K562 (cell line): ENCODE results near the gene TTLL9. TPM values are rescaled to one million over a fixed set of nuclear protein-coding genes. Genes with fewer than 3 reads are reported as not detected.
A peak's percentile ranks its signal among the peaks of the same experiment; 100 is the strongest.

ENCODE experiments used
- ARHGAP35 ChIP-seq: fragments of 450-650 bp; IDR thresholded peaks from 2 replicates; pipeline ENCODE4 v1.6.1; 2018; ENCODE audit not compliant: partially characterized antibody
- ATF1 ChIP-seq, 2 experiments: fragments of 450-650 bp in 1 of 2; IDR thresholded peaks; 2 replicates each; pipeline ENCODE4 v1.6.1; 2016; ENCODE audit warnings: missing compliant biosample characterization in 1 of 2, missing genetic modification characterization in 1 of 2
- BACH1 ChIP-seq: fragments of 200-800 bp; sonication (Bioruptor generic); IDR thresholded peaks from 2 replicates; pipeline ENCODE4 v1.6.1; 2016; ENCODE audit warnings: missing genetic modification characterization, missing compliant biosample characterization
- BCOR ChIP-seq: fragments of 450-650 bp; IDR thresholded peaks from 2 replicates; pipeline ENCODE4 v1.6.1; 2016
- CBX5 ChIP-seq: IDR thresholded peaks from 2 replicates; pipeline ENCODE4 v1.6.1; 2014; ENCODE audit warnings: low read depth, borderline replicate concordance
- CEBPB ChIP-seq: fragments of 450-650 bp; IDR thresholded peaks from 2 replicates; pipeline ENCODE4 v1.6.1; 2016; ENCODE audit warnings: missing genetic modification characterization, missing compliant biosample characterization
- EZH2 ChIP-seq: IDR thresholded peaks from 2 replicates; pipeline ENCODE4 v1.6.1; 2012; ENCODE audit warnings: low read depth, mild to moderate bottlenecking, inconsistent platforms, low read length, borderline replicate concordance
- FOXM1 ChIP-seq, 2 experiments: fragments of 450-650 bp in 1 of 2; sonication (generic) in 1 of 2; formaldehyde crosslinking in 1 of 2; IDR thresholded peaks; 2 replicates each; pipeline versions ENCODE4 v1.6.1 to v1.9.0; 2017 to 2022; ENCODE audit warnings: low read depth in 2 of 2, mild to moderate bottlenecking in 2 of 2, missing genetic modification reagents in 1 of 2, moderate library complexity in 1 of 2
- GTF2A2 ChIP-seq: IDR thresholded peaks from 2 replicates; pipeline ENCODE4 v1.6.1; 2016; ENCODE audit warnings: mild to moderate bottlenecking, missing genetic modification characterization, missing compliant biosample characterization
- HLTF ChIP-seq: fragments of 450-650 bp; IDR thresholded peaks from 2 replicates; pipeline ENCODE4 v1.6.1; 2016
- HMG20A ChIP-seq: fragments of 450-650 bp; formaldehyde crosslinking; conservative IDR thresholded peaks from 2 replicates; pipeline ENCODE4 v1.4.0; 2020; ENCODE audit warnings: mild to moderate bottlenecking, mixed read lengths
- KAT2B ChIP-seq: IDR thresholded peaks from one replicate; pipeline ENCODE4 v1.6.1; 2012; ENCODE audit warnings: low read depth, mild to moderate bottlenecking, control low read depth, inconsistent platforms, low read length, moderate library complexity
- KDM2B ChIP-seq: fragments of 250-450 bp; sonication (Bioruptor Pico); IDR thresholded peaks from 2 replicates; pipeline ENCODE4 v1.8.0; 2021; ENCODE audit warnings: mild to moderate bottlenecking, moderate library complexity
- NUFIP1 ChIP-seq: fragments of 450-650 bp; IDR thresholded peaks from 2 replicates; pipeline ENCODE4 v1.6.1; 2018; ENCODE audit not compliant: partially characterized antibody
- PTTG1 ChIP-seq: fragments of 450-650 bp; IDR thresholded peaks from 2 replicates; pipeline ENCODE4 v1.6.1; 2016; ENCODE audit warnings: low read depth, mild to moderate bottlenecking, missing genetic modification characterization, missing compliant biosample characterization
- RFX5 ChIP-seq: IDR thresholded peaks from 2 replicates; pipeline ENCODE4 v1.6.1; 2011; ENCODE audit warnings: low read depth, mild to moderate bottlenecking, improper control_type of control experiment, low read length
- RUNX1 ChIP-seq: sonication (generic); IDR thresholded peaks from 2 replicates; pipeline ENCODE4 v1.6.1; 2016; ENCODE audit warnings: antibody characterized with exemption, low read depth
- SAFB2 ChIP-seq: fragments of 200-400 bp; formaldehyde crosslinking; IDR thresholded peaks from 2 replicates; pipeline ENCODE4 v1.6.1; 2018; ENCODE audit warnings: borderline replicate concordance, low read length, low read depth, moderate library complexity; ENCODE audit not compliant: severe bottlenecking
- TCF7L2 ChIP-seq: fragments of 150-350 bp; IDR thresholded peaks from 2 replicates; pipeline ENCODE4 v1.6.1; 2016; ENCODE audit warnings: low read depth, mild to moderate bottlenecking, low read length, moderate library complexity
- TGIF2 ChIP-seq: sonication (generic); formaldehyde crosslinking; IDR thresholded peaks from 2 replicates; pipeline ENCODE4 v1.8.1; 2022; ENCODE audit warnings: mild to moderate bottlenecking, missing genetic modification reagents, moderate library complexity
- TRIM24 ChIP-seq, 2 experiments: fragments of 450-650 bp; IDR thresholded peaks; 2 replicates each; pipeline ENCODE4 v1.6.1; 2016
- ZBED1 ChIP-seq: IDR thresholded peaks from 2 replicates; pipeline ENCODE4 v1.6.1; 2014
- ZEB2 ChIP-seq: fragments of 450-650 bp; IDR thresholded peaks from 2 replicates; pipeline ENCODE4 v1.6.1; 2016
- ZNF584 ChIP-seq: fragments of 200-800 bp; sonication (Bioruptor generic); IDR thresholded peaks from 2 replicates; pipeline ENCODE4 v1.6.1; 2016; ENCODE audit warnings: low read depth, mild to moderate bottlenecking, missing genetic modification characterization, missing compliant biosample characterization
- ZNF695 ChIP-seq: fragments of 450-650 bp; formaldehyde crosslinking; IDR thresholded peaks from 2 replicates; pipeline ENCODE4 v1.4.0; 2020; ENCODE audit warnings: mild to moderate bottlenecking, moderate library complexity
- ZNF766 ChIP-seq: fragments of 200-800 bp; sonication (Bioruptor generic); conservative IDR thresholded peaks from 2 replicates; pipeline ENCODE4 v1.6.1; 2016; ENCODE audit warnings: missing genetic modification characterization, missing compliant biosample characterization
- polyA plus RNA-seq, 8 experiments: library from polyadenylated mRNA; depleted of rRNA in 4 of 8; stranded (reverse) in 5 of 8; unstranded in 3 of 8; fragments of >200 nt; fragmentation: Nextera tagmentation in 2 of 8; fragmentation: Illumina TruSeq in 1 of 8; extraction: Ambion mirVana in 2 of 8; extraction: Trizol in 1 of 8; gene quantifications; 2 replicates each; pipeline versions ENCODE4 v1.2.1 to v1.2.3, GENCODE V29; 2011 to 2014; ENCODE audit warnings: inconsistent platforms in 1 of 8, missing spikeins in 1 of 8
- total RNA-seq, 7 experiments: library from RNA; depleted of rRNA in 6 of 7; stranded (reverse); fragments of >200 nt in 6 of 7; fragmentation: Illumina TruSeq in 2 of 7; extraction: Trizol in 2 of 7; gene quantifications; 2 replicates each; pipeline versions ENCODE4 v1.2.1 to v1.2.3, GENCODE V29; 2011 to 2021; ENCODE audit warnings: low replicate concordance in 1 of 7
- TF ChIP-seq, protein P1 (sequence below): sonication (generic); formaldehyde crosslinking; IDR thresholded peaks from 2 replicates; pipeline ENCODE4 v1.8.0; 2023; ENCODE audit warnings: mild to moderate bottlenecking, missing genetic modification reagents
- TF ChIP-seq, protein P2 (sequence below): sonication (generic); formaldehyde crosslinking; IDR thresholded peaks from 2 replicates; pipeline ENCODE4 v1.8.0; 2022; ENCODE audit warnings: missing genetic modification reagents, mild to moderate bottlenecking, borderline replicate concordance
- TF ChIP-seq, protein P3 (sequence below): sonication (generic); formaldehyde crosslinking; IDR thresholded peaks from 2 replicates; pipeline ENCODE4 v1.8.0; 2022; ENCODE audit warnings: mild to moderate bottlenecking, missing genetic modification reagents

The TTLL9 gene
- total and polyA plus RNA-seq, 9 of the 15 experiments (the other 6 are each of a cell fraction or from before 2014, with no cell fraction given): 0.06 to 0.07 TPM; not detected in 7

DNA sequence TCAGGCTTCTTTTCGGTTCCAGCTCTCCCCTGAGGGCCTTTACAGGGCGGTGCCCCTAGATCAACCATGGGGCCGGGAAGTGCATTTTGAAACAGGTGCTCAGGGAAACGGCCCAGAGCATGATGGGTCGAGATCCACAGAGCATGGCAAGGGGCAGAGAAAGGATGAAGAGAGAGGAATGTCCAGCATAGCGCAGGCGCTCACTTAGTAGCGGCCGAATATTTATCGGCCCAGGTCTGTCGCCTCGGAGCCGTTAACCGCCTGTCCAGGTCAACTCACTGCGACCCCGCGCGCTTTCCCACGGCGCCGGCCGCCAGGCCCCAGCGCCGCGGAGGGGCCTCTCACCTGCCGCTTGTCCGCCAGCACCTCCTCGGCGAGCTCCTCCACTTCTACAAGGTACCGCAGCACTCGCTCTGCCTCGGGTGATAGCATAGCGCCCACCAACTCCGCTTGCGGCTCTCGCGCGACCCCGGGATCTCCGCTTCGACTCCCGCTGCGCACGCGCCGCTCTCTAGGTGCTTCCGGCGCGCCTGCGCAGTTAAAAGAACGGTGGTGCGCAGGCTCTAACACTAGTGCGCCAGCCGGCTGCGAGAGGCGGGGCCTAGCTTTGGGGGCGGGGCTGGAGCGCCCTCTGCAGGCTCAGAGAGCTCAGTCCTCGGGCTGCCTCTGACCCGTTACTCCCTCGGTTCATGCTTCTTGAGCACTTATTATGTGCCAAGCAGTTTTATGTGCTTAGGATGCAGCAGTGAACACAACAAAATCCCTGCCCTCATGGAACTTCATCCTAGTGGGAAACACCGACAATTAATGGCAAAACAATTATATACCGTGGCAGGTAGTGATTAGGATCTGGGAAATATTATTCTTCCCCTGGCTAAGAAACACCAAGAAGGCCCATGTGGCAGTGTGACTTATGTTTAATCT lies 81.4 kb downstream of the TTLL9 start, which contains the start of gene PDRG1 (continued):
- no peak for TF ChIP-seq SAFB2
- no peak for TF ChIP-seq TRIM24 (IDR thresholded peaks at IDR 0.05)
- TF ChIP-seq CBX5: no peak
- TF ChIP-seq ZNF766 (CRISPR knock-in tag): no peak
- no peak for TF ChIP-seq BACH1
- TF ChIP-seq EZH2: no peak
- TF ChIP-seq, protein P1, sequence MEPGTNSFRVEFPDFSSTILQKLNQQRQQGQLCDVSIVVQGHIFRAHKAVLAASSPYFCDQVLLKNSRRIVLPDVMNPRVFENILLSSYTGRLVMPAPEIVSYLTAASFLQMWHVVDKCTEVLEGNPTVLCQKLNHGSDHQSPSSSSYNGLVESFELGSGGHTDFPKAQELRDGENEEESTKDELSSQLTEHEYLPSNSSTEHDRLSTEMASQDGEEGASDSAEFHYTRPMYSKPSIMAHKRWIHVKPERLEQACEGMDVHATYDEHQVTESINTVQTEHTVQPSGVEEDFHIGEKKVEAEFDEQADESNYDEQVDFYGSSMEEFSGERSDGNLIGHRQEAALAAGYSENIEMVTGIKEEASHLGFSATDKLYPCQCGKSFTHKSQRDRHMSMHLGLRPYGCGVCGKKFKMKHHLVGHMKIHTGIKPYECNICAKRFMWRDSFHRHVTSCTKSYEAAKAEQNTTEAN (CRISPR knock-in tag): peak; percentile 54; the same call in 1 of the 2 replicates
- no peak for TF ChIP-seq PTTG1 (tag)
- no peak for TF ChIP-seq KAT2B
- peak; percentile 74 for TF ChIP-seq BCOR
- TF ChIP-seq ARHGAP35: peak; percentile 75
- no peak for TF ChIP-seq ZBED1
- TF ChIP-seq ATF1 (CRISPR knock-in tag; IDR thresholded peaks at IDR 0.05): no peak
- TF ChIP-seq ATF1 (tag; IDR thresholded peaks at IDR 0.05): peak; percentile 59; the same call in 1 of the 2 replicates
- TF ChIP-seq ZNF695 (CRISPR knock-in tag): no peak
- no peak for TF ChIP-seq TCF7L2
- no peak for TF ChIP-seq RUNX1
- no peak for TF ChIP-seq NUFIP1
- no peak for TF ChIP-seq TGIF2 (CRISPR knock-in tag)
- no peak for TF ChIP-seq HMG20A
- TF ChIP-seq ZEB2: no peak
- TF ChIP-seq GTF2A2 (tag): no peak
- TF ChIP-seq HLTF: no peak
- no peak for TF ChIP-seq RFX5
- no peak for TF ChIP-seq FOXM1 (IDR thresholded peaks at IDR 0.05; ENCODE audit: low read depth)
- no peak for TF ChIP-seq FOXM1 (CRISPR knock-in tag; IDR thresholded peaks at IDR 0.05; ENCODE audit: low read depth)
- TF ChIP-seq, protein P2, sequence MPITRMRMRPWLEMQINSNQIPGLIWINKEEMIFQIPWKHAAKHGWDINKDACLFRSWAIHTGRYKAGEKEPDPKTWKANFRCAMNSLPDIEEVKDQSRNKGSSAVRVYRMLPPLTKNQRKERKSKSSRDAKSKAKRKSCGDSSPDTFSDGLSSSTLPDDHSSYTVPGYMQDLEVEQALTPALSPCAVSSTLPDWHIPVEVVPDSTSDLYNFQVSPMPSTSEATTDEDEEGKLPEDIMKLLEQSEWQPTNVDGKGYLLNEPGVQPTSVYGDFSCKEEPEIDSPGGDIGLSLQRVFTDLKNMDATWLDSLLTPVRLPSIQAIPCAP (CRISPR knock-in tag): no peak
- TF ChIP-seq ZNF584 (CRISPR knock-in tag): no peak
- 0 out of 2 replicates have a peak, but pooled peaks have one; percentile 60 for TF ChIP-seq KDM2B (CRISPR knock-in tag)
- TF ChIP-seq, protein P3, sequence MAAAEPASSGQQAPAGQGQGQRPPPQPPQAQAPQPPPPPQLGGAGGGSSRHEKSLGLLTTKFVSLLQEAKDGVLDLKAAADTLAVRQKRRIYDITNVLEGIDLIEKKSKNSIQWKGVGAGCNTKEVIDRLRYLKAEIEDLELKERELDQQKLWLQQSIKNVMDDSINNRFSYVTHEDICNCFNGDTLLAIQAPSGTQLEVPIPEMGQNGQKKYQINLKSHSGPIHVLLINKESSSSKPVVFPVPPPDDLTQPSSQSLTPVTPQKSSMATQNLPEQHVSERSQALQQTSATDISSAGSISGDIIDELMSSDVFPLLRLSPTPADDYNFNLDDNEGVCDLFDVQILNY (CRISPR knock-in tag): no peak
- TF ChIP-seq CEBPB (tag): no peak
